Activated CD4-positive, alpha-beta T cell treated with anti-CD3 and anti-CD28 coated beads, Interleukin-2, amount 10 ng/mL, durations not matched to agents 24 days and 14 days (primary cell): ENCODE results near the gene CYRIA. TPM values are rescaled to one million over a fixed set of nuclear protein-coding genes. Genes with fewer than 3 reads are reported as not detected.

ENCODE experiments used
- DNase-seq: peaks from one replicate; pipeline ENCODE4 v3.0.0; 2022
- H3K27ac Mint-ChIP-seq: one replicate; pipeline ENCODE4 v1.8.0; 2022; ENCODE audit warnings: mild to moderate bottlenecking, mixed read lengths
- H3K27me3 Mint-ChIP-seq: one replicate; pipeline ENCODE4 v1.8.0; 2022; ENCODE audit warnings: mixed read lengths
- H3K36me3 Mint-ChIP-seq: one replicate; pipeline ENCODE4 v1.8.0; 2022; ENCODE audit warnings: low read depth, mild to moderate bottlenecking, mixed read lengths
- H3K4me1 Mint-ChIP-seq: one replicate; pipeline ENCODE4 v1.8.0; 2021; ENCODE audit warnings: mixed read lengths
- H3K4me3 Mint-ChIP-seq: one replicate; pipeline ENCODE4 v1.8.0; 2022; ENCODE audit warnings: mild to moderate bottlenecking, moderate library complexity, mixed read lengths
- H3K9me3 Mint-ChIP-seq: one replicate; pipeline ENCODE4 v1.8.0; 2021; ENCODE audit warnings: mixed read lengths
- intact Hi-C: fragments of 100-400 bp; cut with micrococcal nuclease; formaldehyde crosslinking; loops from one replicate; pipeline ENCODE4 v1.15.1; 2023
- total RNA-seq: library from RNA; stranded (reverse); gene quantifications from 2 replicates; pipeline ENCODE4 v1.2.3, GENCODE V29; 2022

The CYRIA gene
- total RNA-seq, 1 donor from 2014 or later, result 1.7 TPM

- Mint-ChIP-seq H3K4me1 (peaks cover 24% of the 10 kb centered on the region), H3K9me3 (no peaks in the 10 kb centered on the region), H3K36me3 (no peaks in the 10 kb centered on the region), H3K4me3 (no peak overlapping the region), H3K27ac (no peak overlapping the region), H3K27me3 (peaks cover 36% of the 10 kb centered on the region)
- intact Hi-C loops, result no loop called here
- DNase-seq, result no peak
Measured at GRCh38 chr2:16661936-16662839, 3.4 kb downstream of the CYRIA start.

DNA sequence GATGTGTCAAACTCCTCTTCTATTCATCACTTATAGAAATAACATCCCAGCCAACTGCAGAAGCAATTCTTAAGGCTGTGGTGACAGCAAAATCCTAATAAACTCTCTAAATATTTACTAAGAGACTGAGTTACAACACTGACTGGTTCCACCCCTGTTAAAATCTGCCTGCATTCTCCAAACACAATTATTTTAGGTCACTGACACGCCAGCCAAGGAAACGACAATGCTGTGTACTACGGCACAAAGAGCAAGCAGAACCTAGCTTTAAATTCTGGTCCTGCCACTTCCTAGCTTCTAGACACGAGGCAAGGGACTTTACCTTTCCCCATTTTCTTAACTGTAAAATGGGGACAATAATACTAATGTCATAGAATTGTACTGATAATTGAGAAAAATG is 4.1 kb downstream of the CYRIA start:
- DNase-seq, result no peak
- peaks cover 24% of the 10 kb centered on the region for H3K4me1 Mint-ChIP-seq
- H3K27ac Mint-ChIP-seq, result no peak overlapping the region
- H3K36me3 Mint-ChIP-seq, result no peaks in the 10 kb centered on the region
- H3K27me3 Mint-ChIP-seq, result peaks cover 34% of the 10 kb centered on the region
- H3K9me3 Mint-ChIP-seq, result no peaks in the 10 kb centered on the region
- intact Hi-C loops, result no loop called here
- no peak overlapping the region for H3K4me3 Mint-ChIP-seq

GRCh38 chr2:16660556-16660955 is 5.1 kb downstream of the CYRIA start:
- no peaks in the 10 kb centered on the region for H3K9me3 Mint-ChIP-seq
- no peak overlapping the region for H3K27ac Mint-ChIP-seq
- DNase-seq, result no peak
- peaks cover 27% of the 10 kb centered on the region for H3K27me3 Mint-ChIP-seq
- no peak overlapping the region for H3K4me3 Mint-ChIP-seq
- H3K4me1 Mint-ChIP-seq, result peaks cover 20% of the 10 kb centered on the region
- no peaks in the 10 kb centered on the region for H3K36me3 Mint-ChIP-seq
- intact Hi-C loops, result no loop called here

DNA sequence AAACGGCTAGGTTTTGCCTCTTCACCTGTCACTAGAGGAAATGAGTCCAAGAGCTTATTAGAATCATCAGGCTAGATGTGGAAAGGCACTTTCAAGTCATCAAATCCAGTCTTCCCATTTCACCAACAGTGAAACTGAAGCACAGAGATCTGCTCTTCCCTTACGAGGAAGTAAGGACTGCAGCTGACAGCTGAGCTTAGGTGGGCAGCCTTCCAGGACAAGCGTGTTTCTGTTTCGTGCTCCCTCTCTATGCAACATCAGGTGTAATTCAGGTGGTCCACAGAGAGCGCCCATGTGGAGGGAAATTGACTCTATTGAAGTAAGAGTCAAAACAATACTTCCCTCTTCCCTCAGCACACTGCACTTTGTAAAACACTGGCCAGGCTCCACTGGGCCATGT is 5.5 kb downstream of the CYRIA start:
- Mint-ChIP-seq H3K27me3 (peaks cover 25% of the 10 kb centered on the region), H3K9me3 (no peaks in the 10 kb centered on the region), H3K4me1 (peaks cover 17% of the 10 kb centered on the region), H3K27ac (no peak overlapping the region), H3K4me3 (no peak overlapping the region), H3K36me3 (no peaks in the 10 kb centered on the region)
- intact Hi-C loops, result no loop called here
- DNase-seq, result no peak

- peaks cover 8% of the 10 kb centered on the region for H3K27me3 Mint-ChIP-seq
- H3K9me3 Mint-ChIP-seq, result no peaks in the 10 kb centered on the region
- intact Hi-C loops, result no loop called here
- H3K4me3 Mint-ChIP-seq, result no peak overlapping the region
- DNase-seq, result no peak
- H3K27ac Mint-ChIP-seq, result no peak overlapping the region
- peaks cover 4% of the 10 kb centered on the region for H3K4me1 Mint-ChIP-seq
- no peaks in the 10 kb centered on the region for H3K36me3 Mint-ChIP-seq
Measured at GRCh38 chr2:16658076-16658739, 7.4 kb downstream of the CYRIA start.

- H3K27me3 Mint-ChIP-seq, result peaks cover 5% of the 10 kb centered on the region
- H3K36me3 Mint-ChIP-seq, result no peaks in the 10 kb centered on the region
- no peak for DNase-seq
- peaks cover 3% of the 10 kb centered on the region for H3K4me1 Mint-ChIP-seq
- H3K27ac Mint-ChIP-seq, result no peak overlapping the region
- no peaks in the 10 kb centered on the region for H3K9me3 Mint-ChIP-seq
- no peak overlapping the region for H3K4me3 Mint-ChIP-seq
- intact Hi-C loops, result no loop called here
Measured at GRCh38 chr2:16657671-16658070, 8.0 kb downstream of the CYRIA start.

DNA sequence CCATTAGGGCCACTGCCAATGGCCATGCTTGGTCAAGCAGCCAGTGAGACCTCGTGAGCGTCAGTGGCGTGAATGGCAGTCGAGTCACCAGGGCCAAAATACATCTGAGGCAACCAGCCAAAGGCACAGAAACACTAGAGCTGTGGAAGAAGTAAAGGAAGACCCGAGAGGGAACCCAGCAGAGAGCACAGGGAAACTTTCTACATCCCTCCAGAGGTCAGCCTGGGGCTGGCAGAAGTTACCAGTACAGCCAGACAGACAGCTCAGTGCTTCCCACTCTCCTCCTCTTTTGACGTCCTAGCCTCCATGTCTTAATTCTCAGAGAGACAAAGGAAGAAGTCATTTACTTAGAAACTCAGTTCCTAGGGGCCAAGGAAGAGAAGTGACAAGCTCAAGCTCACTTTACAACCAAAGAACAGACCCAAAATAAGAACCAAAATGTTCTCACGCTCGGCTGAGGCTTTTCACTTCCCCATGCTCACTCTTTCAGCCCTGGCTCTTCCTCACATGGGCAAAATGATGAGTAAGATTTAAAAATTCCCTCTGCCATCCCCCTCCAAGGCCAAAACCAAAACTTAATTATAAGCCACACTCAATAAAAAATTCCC is 8.7 kb downstream of the CYRIA start:
- no peak for DNase-seq
- Mint-ChIP-seq H3K9me3 (no peaks in the 10 kb centered on the region), H3K27me3 (peaks cover 5% of the 10 kb centered on the region), H3K36me3 (no peaks in the 10 kb centered on the region), H3K4me1 (peaks cover 5% of the 10 kb centered on the region), H3K27ac (no peak overlapping the region), H3K4me3 (no peak overlapping the region)
- intact Hi-C loops, result no loop called here

- DNase-seq, result no peak
- Mint-ChIP-seq H3K27ac (no peak overlapping the region), H3K4me3 (no peak overlapping the region), H3K4me1 (peaks cover 5% of the 10 kb centered on the region), H3K27me3 (peaks cover 5% of the 10 kb centered on the region), H3K36me3 (no peaks in the 10 kb centered on the region), H3K9me3 (no peaks in the 10 kb centered on the region)
- intact Hi-C loops, result no loop called here
Measured at GRCh38 chr2:16655905-16656642, 9.6 kb downstream of the CYRIA start.

- no peak overlapping the region for H3K4me3 Mint-ChIP-seq
- H3K27ac Mint-ChIP-seq, result no peak overlapping the region
- intact Hi-C loops, result no loop called here
- no peak for DNase-seq
- H3K36me3 Mint-ChIP-seq, result no peaks in the 10 kb centered on the region
- H3K4me1 Mint-ChIP-seq, result peaks cover 10% of the 10 kb centered on the region
- peaks cover 5% of the 10 kb centered on the region for H3K27me3 Mint-ChIP-seq
- no peaks in the 10 kb centered on the region for H3K9me3 Mint-ChIP-seq
Measured at GRCh38 chr2:16655445-16655837, 10.2 kb downstream of the CYRIA start.

GRCh38 chr2:16654833-16655444 is 10.7 kb downstream of the CYRIA start:
- Mint-ChIP-seq H3K27me3 (peaks cover 5% of the 10 kb centered on the region), H3K27ac (no peak overlapping the region), H3K4me3 (no peak overlapping the region), H3K4me1 (peaks cover 11% of the 10 kb centered on the region), H3K36me3 (no peaks in the 10 kb centered on the region), H3K9me3 (no peaks in the 10 kb centered on the region)
- intact Hi-C loops, result no loop called here
- DNase-seq, result no peak

DNA sequence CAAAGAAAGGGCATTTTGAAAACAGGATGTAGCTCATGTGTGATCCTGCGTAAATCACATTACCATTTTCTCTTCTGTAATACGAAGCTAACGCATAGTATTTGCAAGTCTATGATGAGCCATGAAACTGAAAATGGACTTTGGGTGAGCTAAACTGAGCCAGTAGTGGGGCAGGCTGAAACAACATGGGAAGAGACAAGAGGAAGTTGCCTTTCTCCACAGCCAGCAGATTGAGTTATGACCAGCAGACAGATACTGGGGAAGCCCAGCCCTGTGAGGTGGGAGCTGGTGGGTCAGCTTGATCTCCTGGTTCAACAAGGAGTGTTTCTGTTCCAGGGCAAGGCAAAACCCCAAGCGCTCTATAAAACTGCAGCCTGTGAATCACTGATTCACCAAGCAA is 11.8 kb downstream of the CYRIA start:
- DNase-seq, result no peak
- Mint-ChIP-seq H3K9me3 (no peaks in the 10 kb centered on the region), H3K27me3 (peaks cover 5% of the 10 kb centered on the region), H3K36me3 (no peaks in the 10 kb centered on the region), H3K4me3 (no peak overlapping the region), H3K27ac (no peak overlapping the region), H3K4me1 (peaks cover 18% of the 10 kb centered on the region)
- intact Hi-C loops, result no loop called here

DNA sequence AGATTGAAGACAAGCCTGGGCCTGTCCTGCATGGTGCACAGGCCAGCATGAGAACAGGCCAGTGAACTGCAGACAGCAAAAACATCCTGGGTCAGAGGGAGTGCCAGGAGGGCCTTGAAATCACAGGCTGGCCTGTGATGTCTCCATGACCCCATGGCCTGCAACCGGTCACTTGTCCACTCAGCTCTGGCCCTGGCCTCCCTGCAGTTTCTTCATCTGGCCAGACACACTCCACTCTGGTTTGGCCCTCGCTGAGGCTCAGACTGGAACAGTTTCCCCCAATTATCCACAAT is 12.6 kb downstream of the CYRIA start:
- peaks cover 18% of the 10 kb centered on the region for H3K4me1 Mint-ChIP-seq

DNA sequence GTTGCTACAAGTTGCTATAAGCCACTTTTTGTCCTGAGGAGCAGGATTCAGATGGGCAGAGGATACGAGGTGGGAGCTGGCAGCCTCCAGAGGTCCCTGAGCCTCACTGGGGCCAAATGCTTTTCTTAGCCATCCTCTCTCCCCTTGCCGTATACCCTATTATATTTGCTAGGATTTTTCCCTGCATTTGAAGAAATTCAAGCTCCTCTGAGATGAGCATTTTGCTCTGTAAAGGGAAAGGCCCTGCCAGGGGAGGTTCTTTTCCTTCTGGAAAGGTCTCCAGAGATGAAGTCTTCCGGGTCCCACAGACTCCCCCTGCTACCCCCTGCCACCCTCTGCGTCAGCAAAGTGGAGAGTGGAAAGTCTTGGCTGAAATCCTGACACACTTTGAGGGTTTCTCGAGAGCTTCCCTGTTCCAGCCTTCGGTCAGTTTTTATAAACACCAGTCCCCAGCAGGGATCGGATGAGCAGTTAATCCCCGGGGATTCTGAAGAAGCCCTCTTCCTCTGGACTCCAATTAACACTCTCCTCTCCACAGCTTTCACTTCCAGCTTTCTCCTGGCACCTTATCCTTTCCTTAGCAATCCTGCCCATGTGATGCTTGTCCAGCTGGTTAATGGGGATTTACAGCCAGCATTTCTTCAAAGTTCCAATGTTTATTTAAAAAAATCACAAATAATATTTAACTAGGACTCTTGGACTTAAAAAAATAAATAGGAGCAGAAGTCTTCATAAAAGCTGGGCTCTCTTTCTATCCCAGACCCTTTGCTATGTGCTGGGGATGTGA is 13.1 kb downstream of the CYRIA start:
- H3K36me3 Mint-ChIP-seq, result no peaks in the 10 kb centered on the region
- no peak overlapping the region for H3K27ac Mint-ChIP-seq

More for the DNA sequence above, 12.6 kb downstream of the CYRIA start:
- no peak overlapping the region for H3K27ac Mint-ChIP-seq
- H3K36me3 Mint-ChIP-seq, result no peaks in the 10 kb centered on the region
- intact Hi-C loops, result no loop called here
- no peak for DNase-seq
- H3K9me3 Mint-ChIP-seq, result no peaks in the 10 kb centered on the region
- no peak overlapping the region for H3K4me3 Mint-ChIP-seq
- H3K27me3 Mint-ChIP-seq, result peaks cover under 1% of the 10 kb centered on the region

More for the DNA sequence above, 13.1 kb downstream of the CYRIA start:
- no peak for DNase-seq
- peaks cover 18% of the 10 kb centered on the region for H3K4me1 Mint-ChIP-seq
- no peaks in the 10 kb centered on the region for H3K9me3 Mint-ChIP-seq
- H3K4me3 Mint-ChIP-seq, result no peak overlapping the region
- H3K27me3 Mint-ChIP-seq, result no peaks in the 10 kb centered on the region
- intact Hi-C loops, result no loop called here
